HepG2 (cell line): ENCODE results near the gene EPHA4. TPM values are rescaled to one million over a fixed set of nuclear protein-coding genes. Genes with fewer than 3 reads are reported as not detected.

Experiments used
- ATAC-seq: fragments of 200-7000 bp; cut with Tn5 transposase; 3 replicates; pipeline ENCODE4 v1.9.1; 2020; ENCODE audit warnings: mild to moderate bottlenecking, moderate library complexity
- BruUV-seq: library from RNA; stranded (reverse); fragments of 400-500 nt; replicated peaks from 2 replicates; lab custom pipeline; 2021; lab: Mats Ljungman, UMichigan
- CTCF ChIA-PET: fragments of 300-600 bp; formaldehyde crosslinking; extraction: SDS; loops from one replicate; lab custom pipeline; 2021; ENCODE audit warnings: low total read pairs, inconsistent platforms, low intra/inter-chr PET ratio; lab: Yijun Ruan, JAX
- POLR2A ChIA-PET: fragments of 350-600 bp; sonication (Branson Sonifier 250); formaldehyde crosslinking; loops from one replicate; lab custom pipeline; 2020; ENCODE audit warnings: antibody characterized with exemption, inconsistent platforms; lab: Yijun Ruan, JAX
- DNase-seq: peaks from one replicate; pipeline ENCODE4 v3.0.0-alpha.2; 2015; ENCODE audit warnings: low spot score
- FAIRE-seq: peaks from 3 replicates; lab custom pipeline; 2011; peaks lifted over from hg19 to GRCh38; lab: Jason Lieb, UNC
- H2AFZ ChIP-seq: one replicate; pipeline ENCODE4 v1.6.1; 2011; ENCODE audit warnings: low read length, inconsistent platforms
- H3K27ac ChIP-seq: fragments of 300-600 bp; 3 replicates; pipeline ENCODE4 v1.8.0; 2011; ENCODE audit warnings: mixed run types, mild to moderate bottlenecking, mixed read lengths, low read length, inconsistent platforms; ENCODE audit not compliant: insufficient read depth; ENCODE audit errors: extremely low read length
- H3K27me3 ChIP-seq, 2 experiments: fragments of 200-600 bp in 1 of 2; 2 replicates in 1 of 2; 3 replicates in 1 of 2; pipeline versions ENCODE4 v1.6.0 to v1.8.0; 2011; ENCODE audit warnings: low read length in 2 of 2, mild to moderate bottlenecking in 2 of 2, moderate library complexity in 2 of 2, inconsistent platforms in 1 of 2; ENCODE audit not compliant: insufficient read depth in 2 of 2, control insufficient read depth in 1 of 2
- H3K36me3 ChIP-seq, 2 experiments: fragments of 200-600 bp in 1 of 2; replicated peaks in 1 of 2; 2 replicates in 1 of 2; 3 replicates in 1 of 2; pipeline versions ENCODE4 v1.5.1 to v1.8.0; 2011; ENCODE audit warnings: low read length in 2 of 2, inconsistent platforms in 1 of 2; ENCODE audit not compliant: insufficient read depth in 2 of 2, control insufficient read depth in 1 of 2
- H3K4me1 ChIP-seq: 2 replicates; pipeline ENCODE4 v1.5.1; 2012; ENCODE audit warnings: low read length, inconsistent platforms; ENCODE audit not compliant: insufficient read depth
- H3K4me2 ChIP-seq: 2 replicates; pipeline ENCODE4 v1.6.0; 2011; ENCODE audit warnings: low read depth, low read length, inconsistent platforms
- H3K4me3 ChIP-seq, 3 experiments: fragments of 200-600 bp in 1 of 3; sonication (generic), shearing (Covaris generic) in 1 of 3; replicated peaks in 1 of 3; 2 replicates each; pipeline ENCODE4 v1.5.1; 2011 to 2016; ENCODE audit warnings: low read length in 3 of 3, inconsistent platforms in 2 of 3, low read depth in 2 of 3, mild to moderate bottlenecking in 2 of 3, control low read depth in 1 of 3, mixed read lengths in 1 of 3; ENCODE audit not compliant: insufficient read depth in 1 of 3
- H3K79me2 ChIP-seq: one replicate; pipeline ENCODE4 v1.6.1; 2011; ENCODE audit warnings: low read length, inconsistent platforms; ENCODE audit not compliant: insufficient read depth
- H3K9ac ChIP-seq: 2 replicates; pipeline ENCODE4 v1.6.0; 2011; ENCODE audit warnings: mild to moderate bottlenecking, low read depth, low read length, inconsistent platforms; ENCODE audit not compliant: insufficient read depth
- H3K9me3 ChIP-seq: 2 replicates; pipeline ENCODE4 v1.5.1; 2012; ENCODE audit warnings: mild to moderate bottlenecking, low read length
- H4K20me1 ChIP-seq: 2 replicates; pipeline ENCODE4 v1.6.0; 2011; ENCODE audit warnings: inconsistent platforms, mild to moderate bottlenecking, low read length, moderate library complexity; ENCODE audit not compliant: insufficient read depth
- ATF7 ChIP-seq, 2 experiments: fragments of 450-650 bp in 1 of 2; sonication (generic) in 1 of 2; formaldehyde crosslinking in 1 of 2; IDR thresholded peaks; 2 replicates each; pipeline versions ENCODE4 v1.4.0 to v1.6.1; 2016 to 2020; ENCODE audit warnings: antibody characterized with exemption in 1 of 2, mild to moderate bottlenecking in 1 of 2, missing genetic modification reagents in 1 of 2
- PPARG ChIP-seq: conservative IDR thresholded peaks from 2 replicates; pipeline ENCODE4 v1.6.1; 2016; ENCODE audit warnings: missing biosample characterization, missing genetic modification reagents
- RFX3 ChIP-seq: IDR thresholded peaks from 2 replicates; pipeline ENCODE4 v1.6.1; 2016; ENCODE audit warnings: missing biosample characterization, missing genetic modification reagents
- SMARCC2 ChIP-seq: fragments of 450-650 bp; IDR thresholded peaks from 2 replicates; pipeline ENCODE4 v1.6.1; 2017; ENCODE audit warnings: antibody characterized with exemption, mild to moderate bottlenecking
- ZNF567 ChIP-seq: sonication (generic); formaldehyde crosslinking; IDR thresholded peaks from 2 replicates; pipeline ENCODE4 v1.8.1; 2023; ENCODE audit warnings: mild to moderate bottlenecking, missing genetic modification reagents, borderline replicate concordance
- in situ Hi-C: cut with HindIII; loops from 2 replicates; pipeline ENCODE4 v1.10.0; 2017; ENCODE audit warnings: low pct_unique_long_range_greater_than_20kb; ENCODE audit not compliant: extremely low pct_ligation_motif_present
- intact Hi-C: fragments of 100-400 bp; cut with micrococcal nuclease; formaldehyde crosslinking; loops from one replicate; pipeline ENCODE4 v1.10.0; 2022; ENCODE audit not compliant: unreplicated experiment
- polyA plus RNA-seq, 8 experiments: library from polyadenylated mRNA; depleted of rRNA in 3 of 8; stranded (reverse) in 7 of 8; unstranded in 1 of 8; fragments of >200 nt; fragmentation: Illumina TruSeq in 4 of 8; extraction: Trizol in 4 of 8; gene quantifications; 2 replicates each; pipeline versions ENCODE4 v1.2.1 to v1.2.3, GENCODE V29; 2011 to 2016; ENCODE audit warnings: low read depth in 4 of 8, missing spikeins in 1 of 8, mixed read lengths in 1 of 8; ENCODE audit not compliant: insufficient read depth in 1 of 8
- total RNA-seq, 5 experiments: library from RNA; depleted of rRNA; stranded (reverse); fragments of >200 nt; fragmentation: Illumina TruSeq; extraction: Trizol; gene quantifications; 2 replicates each; pipeline ENCODE4 v1.2.3, GENCODE V29; 2016; ENCODE audit warnings: low read depth in 1 of 5
- TF ChIP-seq, protein P1 (sequence below), 2 experiments: fragments of 450-650 bp in 1 of 2; sonication (generic) in 1 of 2; formaldehyde crosslinking in 1 of 2; IDR thresholded peaks; 2 replicates each; pipeline versions ENCODE4 v1.6.1 to v1.8.0; 2016 to 2022; ENCODE audit warnings: antibody characterized with exemption in 1 of 2, mild to moderate bottlenecking in 1 of 2, missing genetic modification reagents in 1 of 2
- TF ChIP-seq, protein P2 (sequence below): sonication (generic); formaldehyde crosslinking; IDR thresholded peaks from 2 replicates; pipeline ENCODE4 v1.8.0; 2022; ENCODE audit warnings: mild to moderate bottlenecking, missing genetic modification reagents, moderate library complexity
- TF ChIP-seq, protein P3 (sequence below): sonication (generic); formaldehyde crosslinking; IDR thresholded peaks from 2 replicates; pipeline ENCODE4 v1.5.0; 2020; ENCODE audit warnings: missing genetic modification reagents
- TF ChIP-seq, protein P4 (sequence below): sonication (generic); formaldehyde crosslinking; IDR thresholded peaks from 2 replicates; pipeline ENCODE4 v1.8.0; 2022; ENCODE audit warnings: mild to moderate bottlenecking, missing genetic modification reagents, moderate library complexity
- TF ChIP-seq, protein P5 (sequence below), 2 experiments: fragments of 450-650 bp in 1 of 2; sonication (generic) in 1 of 2; formaldehyde crosslinking; IDR thresholded peaks; 2 replicates each; pipeline versions ENCODE4 v1.5.0 to v1.8.0; 2020 to 2022; ENCODE audit warnings: mild to moderate bottlenecking in 1 of 2, missing genetic modification reagents in 1 of 2

EPHA4 gene
- total and polyA plus RNA-seq, 2 of the 13 experiments (the other 11 are each of a cell fraction or from before 2014, with no cell fraction given): not detected

DNA sequence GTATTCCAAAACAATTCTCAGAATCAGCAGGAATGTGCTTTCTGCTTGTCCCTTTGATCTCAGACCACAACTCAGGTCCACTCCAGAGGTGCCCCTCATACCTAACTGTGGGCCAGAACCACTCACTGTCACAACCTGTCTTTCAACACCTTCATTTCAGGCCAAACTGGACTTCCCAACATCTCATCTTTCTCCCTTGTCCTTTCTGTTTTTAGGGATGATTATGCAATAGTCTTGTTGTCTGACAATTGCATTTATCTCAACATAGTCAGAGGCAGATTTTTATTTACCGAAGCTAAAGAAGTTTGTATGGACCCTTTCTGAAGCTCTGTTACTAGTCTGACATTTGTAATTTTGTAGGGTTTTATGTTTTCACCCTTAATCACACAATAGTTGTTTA is 95.9 kb downstream of the EPHA4 start (continued):
- TF ChIP-seq, protein P1, sequence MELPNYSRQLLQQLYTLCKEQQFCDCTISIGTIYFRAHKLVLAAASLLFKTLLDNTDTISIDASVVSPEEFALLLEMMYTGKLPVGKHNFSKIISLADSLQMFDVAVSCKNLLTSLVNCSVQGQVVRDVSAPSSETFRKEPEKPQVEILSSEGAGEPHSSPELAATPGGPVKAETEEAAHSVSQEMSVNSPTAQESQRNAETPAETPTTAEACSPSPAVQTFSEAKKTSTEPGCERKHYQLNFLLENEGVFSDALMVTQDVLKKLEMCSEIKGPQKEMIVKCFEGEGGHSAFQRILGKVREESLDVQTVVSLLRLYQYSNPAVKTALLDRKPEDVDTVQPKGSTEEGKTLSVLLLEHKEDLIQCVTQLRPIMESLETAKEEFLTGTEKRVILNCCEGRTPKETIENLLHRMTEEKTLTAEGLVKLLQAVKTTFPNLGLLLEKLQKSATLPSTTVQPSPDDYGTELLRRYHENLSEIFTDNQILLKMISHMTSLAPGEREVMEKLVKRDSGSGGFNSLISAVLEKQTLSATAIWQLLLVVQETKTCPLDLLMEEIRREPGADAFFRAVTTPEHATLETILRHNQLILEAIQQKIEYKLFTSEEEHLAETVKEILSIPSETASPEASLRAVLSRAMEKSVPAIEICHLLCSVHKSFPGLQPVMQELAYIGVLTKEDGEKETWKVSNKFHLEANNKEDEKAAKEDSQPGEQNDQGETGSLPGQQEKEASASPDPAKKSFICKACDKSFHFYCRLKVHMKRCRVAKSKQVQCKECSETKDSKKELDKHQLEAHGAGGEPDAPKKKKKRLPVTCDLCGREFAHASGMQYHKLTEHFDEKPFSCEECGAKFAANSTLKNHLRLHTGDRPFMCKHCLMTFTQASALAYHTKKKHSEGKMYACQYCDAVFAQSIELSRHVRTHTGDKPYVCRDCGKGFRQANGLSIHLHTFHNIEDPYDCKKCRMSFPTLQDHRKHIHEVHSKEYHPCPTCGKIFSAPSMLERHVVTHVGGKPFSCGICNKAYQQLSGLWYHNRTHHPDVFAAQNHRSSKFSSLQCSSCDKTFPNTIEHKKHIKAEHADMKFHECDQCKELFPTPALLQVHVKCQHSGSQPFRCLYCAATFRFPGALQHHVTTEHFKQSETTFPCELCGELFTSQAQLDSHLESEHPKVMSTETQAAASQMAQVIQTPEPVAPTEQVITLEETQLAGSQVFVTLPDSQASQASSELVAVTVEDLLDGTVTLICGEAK (IDR thresholded peaks at IDR 0.05): no peak
- TF ChIP-seq, protein P1 (CRISPR knock-in tag; IDR thresholded peaks at IDR 0.05): no peak
- no peak for TF ChIP-seq PPARG (CRISPR knock-in tag)

DNA sequence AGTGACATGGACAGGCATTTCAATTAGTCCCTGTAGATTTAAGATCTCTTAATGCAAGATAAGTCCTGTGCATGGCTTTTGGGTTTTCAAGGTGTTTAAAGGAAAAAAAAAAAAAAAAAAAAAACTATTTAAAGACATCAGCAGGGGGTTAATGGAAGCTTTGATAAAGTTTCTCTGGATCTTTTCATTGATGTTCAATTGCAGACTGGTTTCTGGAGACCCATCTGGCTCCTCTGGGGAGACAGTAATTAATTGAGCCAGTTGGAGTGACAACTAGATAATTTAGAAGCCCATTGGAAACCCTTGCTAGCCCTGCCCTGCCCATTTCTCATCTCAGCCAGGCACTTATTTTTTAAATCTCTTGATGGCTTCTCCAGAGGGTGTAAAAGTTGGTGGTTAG is 98.7 kb downstream of the EPHA4 start:
- no peak for ATAC-seq
- H3K4me1 ChIP-seq: no peaks in the 10 kb centered on the region
- H3K36me3 ChIP-seq: no peaks in the 10 kb centered on the region
- in situ Hi-C loops (no loop called here), intact Hi-C loops (no loop called here)
- POLR2A ChIA-PET: no interaction called here
- no peaks in the 10 kb centered on the region for H3K9me3 ChIP-seq
- FAIRE-seq: no peak
- H3K4me3 ChIP-seq: no peak overlapping the region
- CTCF ChIA-PET: no interaction called here
- BruUV-seq: no TSS peak
- DNase-seq: no peak
- H3K27ac ChIP-seq: no peak overlapping the region
- no peaks in the 10 kb centered on the region for H4K20me1 ChIP-seq
- H2AFZ ChIP-seq: no peak overlapping the region
- H3K9ac ChIP-seq: no peak overlapping the region
- no peak overlapping the region for H3K4me2 ChIP-seq
- no peaks in the 10 kb centered on the region for H3K27me3 ChIP-seq
- no peaks in the 10 kb centered on the region for H3K79me2 ChIP-seq
- TF ChIP-seq SMARCC2 (no peak), RFX3 (CRISPR knock-in tag) (no peak), ATF7 (IDR thresholded peaks at IDR 0.05) (no peak), ATF7 (CRISPR knock-in tag; IDR thresholded peaks at IDR 0.05) (no peak), ZNF567 (CRISPR knock-in tag) (no peak)
- TF ChIP-seq, protein P2, sequence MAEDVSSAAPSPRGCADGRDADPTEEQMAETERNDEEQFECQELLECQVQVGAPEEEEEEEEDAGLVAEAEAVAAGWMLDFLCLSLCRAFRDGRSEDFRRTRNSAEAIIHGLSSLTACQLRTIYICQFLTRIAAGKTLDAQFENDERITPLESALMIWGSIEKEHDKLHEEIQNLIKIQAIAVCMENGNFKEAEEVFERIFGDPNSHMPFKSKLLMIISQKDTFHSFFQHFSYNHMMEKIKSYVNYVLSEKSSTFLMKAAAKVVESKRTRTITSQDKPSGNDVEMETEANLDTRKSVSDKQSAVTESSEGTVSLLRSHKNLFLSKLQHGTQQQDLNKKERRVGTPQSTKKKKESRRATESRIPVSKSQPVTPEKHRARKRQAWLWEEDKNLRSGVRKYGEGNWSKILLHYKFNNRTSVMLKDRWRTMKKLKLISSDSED: no peak
- TF ChIP-seq, protein P3, sequence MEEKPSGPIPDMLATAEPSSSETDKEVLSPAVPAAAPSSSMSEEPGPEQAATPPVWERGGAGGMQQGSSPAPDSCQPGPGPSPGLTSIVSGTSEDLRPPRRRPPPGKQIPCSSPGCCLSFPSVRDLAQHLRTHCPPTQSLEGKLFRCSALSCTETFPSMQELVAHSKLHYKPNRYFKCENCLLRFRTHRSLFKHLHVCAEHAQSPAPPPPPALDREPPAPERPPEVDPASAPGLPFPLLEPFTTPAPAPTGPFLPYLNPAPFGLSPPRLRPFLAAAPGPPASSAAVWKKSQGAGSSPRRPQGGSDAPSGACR: no peak
- TF ChIP-seq, protein P4, sequence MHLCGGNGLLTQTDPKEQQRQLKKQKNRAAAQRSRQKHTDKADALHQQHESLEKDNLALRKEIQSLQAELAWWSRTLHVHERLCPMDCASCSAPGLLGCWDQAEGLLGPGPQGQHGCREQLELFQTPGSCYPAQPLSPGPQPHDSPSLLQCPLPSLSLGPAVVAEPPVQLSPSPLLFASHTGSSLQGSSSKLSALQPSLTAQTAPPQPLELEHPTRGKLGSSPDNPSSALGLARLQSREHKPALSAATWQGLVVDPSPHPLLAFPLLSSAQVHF: no peak
- TF ChIP-seq, protein P5, sequence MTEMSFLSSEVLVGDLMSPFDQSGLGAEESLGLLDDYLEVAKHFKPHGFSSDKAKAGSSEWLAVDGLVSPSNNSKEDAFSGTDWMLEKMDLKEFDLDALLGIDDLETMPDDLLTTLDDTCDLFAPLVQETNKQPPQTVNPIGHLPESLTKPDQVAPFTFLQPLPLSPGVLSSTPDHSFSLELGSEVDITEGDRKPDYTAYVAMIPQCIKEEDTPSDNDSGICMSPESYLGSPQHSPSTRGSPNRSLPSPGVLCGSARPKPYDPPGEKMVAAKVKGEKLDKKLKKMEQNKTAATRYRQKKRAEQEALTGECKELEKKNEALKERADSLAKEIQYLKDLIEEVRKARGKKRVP (CRISPR knock-in tag; IDR thresholded peaks at IDR 0.05): no peak
